Dermis microvascular lymphatic vessel endothelial cell (primary cell): Measurements from ENCODE around the gene CLCN5. TPM values are rescaled to one million over a fixed set of nuclear protein-coding genes. Genes with fewer than 3 reads are reported as not detected.

Experiments used
- DNase-seq, 2 donors: peaks; one replicate each; pipeline versions ENCODE4 v3.0.0 to v3.0.0-alpha.2; 2010; ENCODE audit warnings: low read depth in 2 of 2
- total RNA-seq: library from RNA; depleted of rRNA; stranded (reverse); fragments of >200 nt; gene quantifications from 2 replicates; pipeline ENCODE4 v1.2.1, GENCODE V29; 2014

The CLCN5 gene
- total RNA-seq, 1 donor from 2014 or later = 6.2 TPM

GRCh38 chrX:49932791-49933190 lies 10.4 kb downstream of the CLCN5 start:
- no peak for DNase-seq

GRCh38 chrX:49934148-49934547 lies 11.8 kb downstream of the CLCN5 start:
- peak; percentile 10 to 50 for DNase-seq

GRCh38 chrX:49934729-49935128 lies 12.3 kb downstream of the CLCN5 start:
- no peak for DNase-seq

- no peak for DNase-seq
Observed at GRCh38 chrX:49947781-49948180, 25.4 kb downstream of the CLCN5 start.

- no peak for DNase-seq
Observed at GRCh38 chrX:49949961-49950360, 27.6 kb downstream of the CLCN5 start.

- no peak for DNase-seq
Observed at GRCh38 chrX:49951524-49952193, 29.3 kb downstream of the CLCN5 start.

- no peak for DNase-seq
Observed at GRCh38 chrX:49956313-49956712, 33.9 kb downstream of the CLCN5 start.

- no peak for DNase-seq
Observed at GRCh38 chrX:49958727-49959485, 36.5 kb downstream of the CLCN5 start.

GRCh38 chrX:49959602-49960001 lies 37.2 kb downstream of the CLCN5 start:
- no peak for DNase-seq

- DNase-seq = no peak
Observed at GRCh38 chrX:49960061-49960460, 37.7 kb downstream of the CLCN5 start.

GRCh38 chrX:49970674-49971073 lies 48.3 kb downstream of the CLCN5 start:
- no peak for DNase-seq

GRCh38 chrX:49972328-49972860 lies 50.0 kb downstream of the CLCN5 start:
- no peak for DNase-seq

- DNase-seq = no peak
Observed at GRCh38 chrX:49976682-49977197, 54.3 kb downstream of the CLCN5 start.

GRCh38 chrX:49977319-49978090 lies 55.1 kb downstream of the CLCN5 start:
- DNase-seq = no peak

GRCh38 chrX:49978176-49978575 lies 55.8 kb downstream of the CLCN5 start:
- peak in 1 of 2 donors; percentile 72 for DNase-seq

- DNase-seq = no peak
Observed at GRCh38 chrX:49986058-49986457, 63.7 kb downstream of the CLCN5 start.

GRCh38 chrX:49987651-49988050 lies 65.3 kb downstream of the CLCN5 start:
- DNase-seq = no peak

GRCh38 chrX:49988143-49988542 lies 65.7 kb downstream of the CLCN5 start:
- no peak for DNase-seq

GRCh38 chrX:49991758-49992157 lies 69.4 kb downstream of the CLCN5 start:
- no peak for DNase-seq

- DNase-seq = no peak
Observed at GRCh38 chrX:49992853-49993252, 70.5 kb downstream of the CLCN5 start.

GRCh38 chrX:49993661-49994060 lies 71.3 kb downstream of the CLCN5 start:
- no peak for DNase-seq
